NCI-H1417 treated with DMSO at 0.1 percent for 48 hours (cell line): ENCODE measurements around the gene AKAP13.

ENCODE experiments used
- DNase-seq: peaks from one replicate; lab custom pipeline; 2025; lab: John Stamatoyannopoulos, UW

The AKAP13 gene

DNA sequence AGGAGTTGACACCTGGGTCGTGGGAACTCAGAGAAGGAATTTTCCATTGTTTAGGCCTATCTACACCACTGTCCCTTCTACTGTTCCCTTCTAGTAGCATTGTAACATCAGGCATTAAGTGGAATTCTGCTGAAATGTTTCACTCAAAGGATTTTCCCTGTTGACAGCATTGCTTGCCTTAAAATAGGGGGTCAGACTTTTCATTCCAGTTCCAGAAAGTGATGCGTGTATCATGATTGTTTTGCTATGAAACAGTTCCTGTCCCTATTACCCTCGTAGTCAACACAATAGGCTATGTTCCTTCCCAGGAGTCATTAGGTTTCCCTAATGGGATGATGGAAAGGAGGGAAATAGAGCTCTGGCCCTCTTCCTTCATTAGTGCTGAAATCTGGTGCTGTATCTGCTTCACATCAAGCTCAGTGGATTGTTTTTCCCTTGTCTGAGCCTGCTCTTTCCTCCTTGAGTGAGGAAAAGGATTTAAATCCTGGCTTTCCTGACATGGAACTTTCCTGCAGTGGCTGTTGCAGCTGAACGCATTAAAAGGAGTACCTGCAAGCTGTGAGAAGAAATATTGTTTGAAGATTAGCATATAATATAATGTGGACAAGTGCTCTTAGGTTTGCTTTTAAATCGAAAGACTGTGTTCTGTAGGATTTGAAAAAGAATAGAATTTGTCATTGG, 218.5 kb downstream of the AKAP13 start:
- DNase-seq: no peak

DNA sequence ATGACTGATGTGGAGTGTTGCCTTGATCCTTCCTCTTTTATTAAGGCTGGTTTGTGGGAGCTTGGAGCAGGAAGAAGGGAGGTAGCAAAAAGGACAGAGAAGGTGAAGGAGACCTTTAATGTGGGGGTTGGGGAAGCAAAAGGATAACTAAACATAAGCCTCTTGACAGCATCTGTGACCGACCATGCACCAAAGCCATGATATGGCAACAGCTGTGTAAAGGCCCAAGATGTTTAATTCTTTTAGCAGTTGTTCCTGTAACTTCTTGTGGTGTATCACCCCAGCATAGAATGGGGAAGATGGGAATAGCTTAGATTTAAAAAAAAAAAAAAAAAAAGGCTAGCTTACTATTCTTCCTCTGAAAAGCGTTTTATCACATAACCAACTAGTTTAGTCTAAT, 219.6 kb downstream of the AKAP13 start:
- no peak for DNase-seq

DNA sequence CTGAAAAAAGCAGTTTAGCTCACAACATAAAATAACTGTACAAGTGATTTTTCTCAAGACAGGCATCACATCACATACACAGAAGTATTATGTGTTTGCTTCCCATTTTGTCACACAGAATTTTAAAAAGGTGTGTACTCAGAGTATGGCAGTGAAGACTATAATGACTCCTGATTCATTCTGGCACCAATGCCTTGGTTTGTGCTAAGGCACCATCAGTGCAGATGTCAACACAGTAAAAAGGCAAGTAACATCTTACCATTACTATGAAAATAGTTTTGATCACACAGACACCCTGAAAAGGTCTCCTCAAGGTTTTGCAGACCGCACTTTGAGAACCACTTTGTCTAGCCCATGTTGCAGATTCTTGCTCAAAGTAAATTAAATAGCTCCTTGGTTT, 222.8 kb downstream of the AKAP13 start:
- DNase-seq: no peak

DNA sequence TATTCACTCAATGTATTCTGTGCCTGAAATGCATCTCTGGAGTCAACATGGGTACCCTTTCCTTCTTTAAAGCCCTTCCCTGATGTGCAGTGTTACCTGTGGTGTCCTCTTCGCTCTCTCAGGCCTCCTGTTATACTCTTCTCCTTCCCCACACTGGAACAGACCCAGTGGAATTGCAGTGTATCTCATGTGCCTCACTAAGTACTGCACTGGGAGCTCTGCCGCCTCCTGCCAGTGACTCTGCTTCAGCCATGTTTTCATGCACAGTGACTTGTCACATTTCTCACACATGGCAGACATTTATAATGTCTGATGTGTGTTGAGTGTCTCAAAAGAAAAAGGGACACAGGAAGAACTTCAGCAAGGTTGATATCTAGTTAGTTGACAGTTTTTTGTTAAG, 223.3 kb downstream of the AKAP13 start:
- no peak for DNase-seq

DNA sequence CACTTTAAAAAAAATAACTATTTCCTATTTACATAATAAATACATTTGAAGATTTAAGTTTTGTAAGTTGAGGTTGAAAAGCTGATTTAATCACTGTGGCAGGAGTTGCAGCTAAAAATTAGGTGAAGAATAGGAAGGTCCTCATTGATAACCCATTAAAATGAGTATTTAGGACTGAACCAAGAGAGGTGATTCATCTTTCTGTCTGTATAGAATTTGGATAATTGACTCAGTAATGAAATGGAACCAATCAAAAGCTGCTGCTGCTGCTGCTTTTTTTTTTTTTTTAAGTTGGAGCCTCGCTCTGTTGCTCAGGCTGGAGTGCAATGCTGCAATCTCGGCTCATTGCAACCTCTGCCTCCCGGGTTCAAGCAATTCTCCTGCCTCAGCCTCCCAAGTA, 223.8 kb downstream of the AKAP13 start:
- no peak for DNase-seq

DNA sequence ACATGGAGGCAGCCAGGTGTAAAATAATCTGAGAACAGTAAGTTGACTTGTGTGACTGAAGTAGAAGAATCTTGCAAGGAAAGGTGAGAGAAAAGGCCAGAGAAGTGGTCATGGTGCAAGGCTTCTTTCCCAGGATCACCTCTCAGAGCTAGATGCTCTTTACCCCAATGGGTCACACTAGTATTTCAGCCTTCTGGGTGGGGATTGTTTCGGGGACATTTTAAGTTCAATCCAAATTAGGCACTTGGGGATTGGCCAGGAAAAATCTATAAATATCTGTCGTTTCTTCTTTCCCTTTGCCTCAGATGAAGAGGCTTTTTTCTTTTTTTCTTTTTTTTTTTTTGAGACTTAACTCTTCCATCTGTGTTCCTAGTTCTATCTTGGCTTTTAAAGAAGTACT, 226.3 kb downstream of the AKAP13 start:
- no peak for DNase-seq

DNA sequence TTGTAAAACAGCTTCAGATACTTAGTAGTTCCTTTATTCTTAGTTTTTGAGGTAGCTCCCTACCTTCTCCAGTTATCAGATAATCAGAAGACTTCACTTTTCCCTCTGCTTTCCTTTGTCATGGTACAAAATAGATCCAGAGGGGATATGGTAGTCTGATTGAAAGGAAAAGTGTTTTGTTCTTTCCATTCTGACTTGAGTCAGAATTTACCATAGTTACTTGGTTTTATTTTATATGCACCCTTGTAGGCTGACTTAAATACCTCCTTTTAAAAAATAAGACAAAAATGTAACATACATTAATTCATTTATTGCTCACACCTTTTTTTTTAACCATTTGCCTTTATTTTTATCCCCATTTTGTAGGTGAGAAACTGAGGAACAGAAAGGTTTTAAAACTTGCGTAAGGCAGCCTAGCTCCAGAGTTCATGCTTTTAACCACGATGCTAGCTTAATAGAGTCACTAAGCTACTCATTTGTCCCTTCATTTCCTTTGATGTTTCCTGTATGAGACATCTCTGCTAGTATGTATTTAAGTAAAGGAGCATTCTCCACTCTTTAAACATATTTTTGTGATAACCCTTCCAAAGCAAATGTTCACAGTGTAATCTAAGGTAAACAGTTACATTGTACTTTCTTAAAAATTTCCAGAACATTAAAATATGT, 226.9 kb downstream of the AKAP13 start:
- no peak for DNase-seq

DNA sequence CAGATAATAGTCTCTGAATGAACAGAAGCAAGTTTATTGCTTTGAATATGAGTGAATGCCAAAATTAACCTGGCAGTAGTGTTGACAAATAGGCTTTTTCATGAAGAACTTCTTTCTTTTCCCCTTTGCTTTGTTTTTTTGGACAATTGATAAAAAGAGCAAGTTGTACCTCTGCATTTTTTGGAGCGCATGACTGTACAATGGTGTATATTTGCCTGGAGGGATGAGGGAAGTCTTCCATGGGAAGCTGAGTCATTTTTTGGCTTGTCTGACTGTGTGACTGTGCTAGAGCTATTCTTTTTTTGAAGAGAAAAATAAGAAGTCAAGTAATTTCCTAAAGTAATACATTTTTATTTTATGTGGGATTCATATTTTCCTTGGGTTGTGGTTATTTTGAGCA, 227.4 kb downstream of the AKAP13 start:
- no peak for DNase-seq

DNA sequence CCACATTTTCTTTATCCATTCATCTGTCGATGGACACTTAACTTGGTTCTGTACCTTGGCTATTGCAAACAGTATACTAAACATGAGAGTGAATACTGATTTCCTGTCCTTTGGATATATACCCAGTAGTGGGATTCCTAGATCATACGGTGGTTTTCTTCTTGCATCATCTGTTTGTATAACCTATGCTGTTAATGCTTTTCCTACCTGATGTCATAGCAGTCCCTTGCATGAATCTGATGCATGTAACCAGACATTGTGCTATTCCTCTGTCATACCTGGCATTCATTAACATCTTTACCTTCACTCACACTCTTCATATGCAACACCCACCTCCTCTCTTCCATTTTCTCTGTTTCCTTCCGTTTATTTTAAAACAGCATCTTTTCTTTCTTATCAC, 229.1 kb downstream of the AKAP13 start:
- DNase-seq: no peak

DNA sequence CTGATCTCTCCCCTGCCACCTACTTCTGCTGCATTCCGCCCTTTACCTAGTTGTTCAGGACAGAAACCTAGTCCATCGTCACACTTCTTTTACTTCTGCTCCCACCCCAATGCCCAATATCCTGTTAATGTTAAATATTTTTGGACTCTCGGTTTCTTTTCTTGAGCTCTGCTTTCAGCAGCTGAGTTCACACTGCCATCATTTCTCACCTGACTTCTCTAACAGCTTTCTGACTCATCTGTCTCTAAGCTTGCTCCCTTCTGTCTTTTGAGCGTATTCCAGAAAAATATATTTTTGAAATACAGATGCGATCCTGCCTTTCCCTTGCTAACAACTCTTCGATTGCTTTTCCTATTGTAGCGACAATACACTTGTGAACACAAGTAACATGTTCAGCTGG, 231.0 kb downstream of the AKAP13 start:
- DNase-seq: no peak

DNA sequence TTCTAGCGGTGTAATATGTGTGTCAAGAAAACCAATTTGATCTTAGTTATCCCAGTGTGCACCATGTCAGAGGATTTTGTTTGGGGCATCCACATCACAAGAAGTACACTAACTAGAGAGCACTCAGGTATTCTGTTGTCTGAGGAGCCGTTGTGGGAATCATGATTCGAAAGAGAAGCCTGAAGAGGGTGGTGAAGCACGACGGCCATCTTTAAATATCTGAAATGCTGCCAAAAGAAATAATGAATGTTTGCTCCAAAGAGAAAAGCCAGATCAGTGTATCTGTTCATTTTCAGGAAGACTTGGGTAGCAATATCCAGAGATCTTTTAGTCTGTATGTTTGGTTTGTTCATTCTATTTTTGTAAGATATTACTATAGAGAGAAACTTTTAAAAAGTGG, 233.7 kb downstream of the AKAP13 start:
- no peak for DNase-seq

DNA sequence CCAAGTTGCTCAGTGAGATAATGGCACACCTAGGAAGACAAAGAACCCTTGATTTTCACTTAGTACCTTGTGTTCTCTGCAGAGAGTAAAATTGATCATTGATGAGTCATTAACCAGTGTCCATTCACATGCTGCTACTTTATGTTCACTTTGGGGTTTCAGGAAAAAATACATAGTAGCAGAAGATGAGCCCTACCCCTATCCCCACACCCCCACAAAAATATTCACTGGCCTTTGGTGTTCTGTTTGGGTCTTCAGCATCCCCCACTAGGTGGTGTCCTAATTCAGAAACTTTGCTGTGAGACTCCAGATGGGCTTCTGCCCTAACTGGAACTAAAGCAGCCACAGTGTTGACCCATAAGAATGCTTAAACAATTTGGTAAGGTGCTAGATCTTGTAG, 235.5 kb downstream of the AKAP13 start:
- no peak for DNase-seq

DNA sequence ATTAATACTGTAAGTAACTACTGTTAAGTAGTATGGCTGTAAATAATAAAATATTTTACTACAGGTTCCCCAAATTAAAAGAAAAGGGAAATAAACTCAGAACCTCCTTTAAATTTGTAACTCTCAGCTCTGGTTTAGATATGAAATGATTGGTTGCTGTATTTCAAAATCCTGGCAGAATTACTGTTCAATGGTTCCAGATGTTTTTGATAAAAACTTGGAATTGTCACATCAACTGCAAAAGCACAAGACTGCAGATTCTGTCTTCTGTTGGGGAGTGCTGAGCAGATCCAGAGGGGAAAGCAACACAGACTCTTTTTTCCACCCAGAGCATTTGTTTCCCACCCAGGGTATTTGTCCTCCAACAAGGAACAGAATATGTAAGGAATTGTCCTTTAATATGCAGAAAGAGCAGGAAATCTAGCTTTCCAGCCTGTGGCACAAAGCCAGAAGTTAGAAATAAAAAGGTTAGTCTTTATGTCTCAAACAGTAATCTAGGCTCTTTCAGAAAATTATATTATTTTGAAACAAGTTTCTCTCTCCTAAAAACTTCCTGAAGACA, 236.2 kb downstream of the AKAP13 start:
- DNase-seq: no peak

DNA sequence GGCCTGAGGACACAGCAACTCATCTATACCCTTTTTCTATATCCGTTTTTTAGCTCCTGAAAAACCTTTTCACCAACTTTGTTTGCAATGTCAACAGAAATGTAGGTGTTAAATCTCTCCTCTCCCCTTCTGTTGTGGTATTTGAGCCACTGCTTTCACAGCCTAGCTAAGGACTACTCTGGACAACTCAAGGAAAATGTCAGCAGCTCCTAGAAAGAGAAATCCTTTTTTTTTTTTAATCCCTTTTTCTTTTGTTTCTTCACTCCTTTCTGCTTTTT, 237.8 kb downstream of the AKAP13 start:
- DNase-seq: no peak

DNA sequence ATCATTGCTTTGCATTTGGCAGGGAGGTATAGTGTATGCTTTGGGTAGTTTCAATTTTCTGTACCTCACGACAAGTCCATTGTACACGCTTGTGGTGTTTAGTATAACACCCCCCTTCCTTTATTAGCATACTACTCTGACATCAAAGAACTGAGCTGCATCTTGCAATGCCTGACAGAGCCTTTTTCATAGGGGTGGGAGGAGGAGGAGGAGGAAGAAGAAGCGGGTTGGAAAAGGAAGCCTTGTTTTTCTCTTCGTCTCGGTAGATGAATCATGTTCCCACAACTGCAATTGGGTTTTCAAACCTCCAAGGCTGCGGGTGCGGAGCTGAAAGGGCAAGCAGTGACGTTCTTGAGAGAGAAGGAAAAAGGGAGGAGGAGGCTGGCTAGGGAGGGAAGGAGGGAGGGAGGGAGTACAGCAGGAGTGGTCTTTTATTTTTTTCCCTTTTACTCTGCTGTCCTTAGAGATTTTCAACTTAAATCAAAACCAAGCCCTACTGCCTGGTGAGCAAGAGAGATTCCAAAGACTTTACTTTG, 238.6 kb downstream of the AKAP13 start:
- no peak for DNase-seq

DNA sequence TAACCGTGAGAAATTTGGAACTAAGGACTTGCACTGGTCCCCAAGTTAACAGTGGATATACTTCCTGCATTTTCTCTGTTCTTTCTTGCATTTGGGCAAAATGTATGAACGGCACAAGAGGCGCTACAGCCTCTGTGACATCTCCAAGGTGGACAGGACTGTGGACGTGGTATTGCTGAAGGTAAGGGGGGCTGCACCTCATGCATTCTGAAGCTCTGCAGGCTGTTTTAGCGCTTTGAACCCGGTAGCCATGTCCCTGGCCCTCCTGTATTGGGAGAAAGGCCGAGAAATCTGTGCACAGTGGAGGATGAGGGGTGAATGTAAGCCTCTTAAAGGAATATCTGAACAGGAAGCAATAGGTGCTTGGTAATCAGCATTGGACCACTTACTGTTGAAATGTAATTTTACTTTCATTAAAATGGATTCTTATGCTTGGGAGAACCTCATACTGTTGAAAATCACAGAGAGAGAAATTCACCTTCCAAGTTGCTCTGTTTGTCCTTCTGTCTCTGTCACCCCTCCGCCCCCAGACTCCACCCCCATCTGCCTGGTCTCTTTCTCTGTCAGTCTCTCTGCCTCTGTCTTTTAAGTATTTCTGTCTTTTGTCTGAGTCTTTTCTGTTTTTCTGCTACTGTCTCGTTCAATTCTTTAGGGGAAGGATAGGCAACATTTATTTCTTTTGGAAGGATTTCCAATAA, 239.7 kb downstream of the AKAP13 start:
- no peak for DNase-seq

DNA sequence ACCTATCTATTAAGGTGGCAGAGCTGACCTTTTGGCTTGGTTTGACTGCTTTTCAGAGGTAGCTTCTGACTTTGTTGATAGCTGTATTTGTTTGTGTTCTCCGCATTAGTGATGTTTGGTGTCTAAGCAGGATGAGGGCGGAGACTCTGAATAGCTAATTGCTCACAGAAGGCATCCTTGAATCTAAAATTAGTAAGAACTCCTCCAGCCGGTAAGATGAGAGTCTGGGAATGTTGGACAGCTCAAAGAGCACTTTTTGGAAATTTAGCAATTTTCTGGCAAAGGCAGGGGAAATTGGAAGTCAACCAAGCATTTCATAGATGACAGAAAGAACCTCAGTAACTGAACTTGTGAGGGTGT, 240.3 kb downstream of the AKAP13 start:
- DNase-seq: no peak

DNA sequence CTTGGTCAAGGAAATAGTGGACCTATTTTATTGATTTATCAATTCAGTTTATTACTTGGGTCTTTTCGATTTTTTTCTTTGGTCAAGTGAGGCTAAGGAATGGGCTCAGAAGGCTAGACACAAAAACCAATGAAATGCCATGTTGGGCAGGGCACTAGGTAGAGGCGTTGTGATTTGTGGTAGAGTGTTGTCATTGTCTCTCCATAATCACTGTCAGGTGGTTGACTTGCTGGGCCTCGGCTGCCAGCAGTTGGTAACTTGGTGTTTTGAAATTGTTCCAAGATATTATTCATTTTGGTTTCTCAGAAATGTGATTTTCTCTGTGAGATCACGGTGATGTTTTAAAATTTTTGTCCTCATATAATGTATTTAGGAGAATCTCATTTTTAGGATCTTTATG, 240.7 kb downstream of the AKAP13 start:
- no peak for DNase-seq

DNA sequence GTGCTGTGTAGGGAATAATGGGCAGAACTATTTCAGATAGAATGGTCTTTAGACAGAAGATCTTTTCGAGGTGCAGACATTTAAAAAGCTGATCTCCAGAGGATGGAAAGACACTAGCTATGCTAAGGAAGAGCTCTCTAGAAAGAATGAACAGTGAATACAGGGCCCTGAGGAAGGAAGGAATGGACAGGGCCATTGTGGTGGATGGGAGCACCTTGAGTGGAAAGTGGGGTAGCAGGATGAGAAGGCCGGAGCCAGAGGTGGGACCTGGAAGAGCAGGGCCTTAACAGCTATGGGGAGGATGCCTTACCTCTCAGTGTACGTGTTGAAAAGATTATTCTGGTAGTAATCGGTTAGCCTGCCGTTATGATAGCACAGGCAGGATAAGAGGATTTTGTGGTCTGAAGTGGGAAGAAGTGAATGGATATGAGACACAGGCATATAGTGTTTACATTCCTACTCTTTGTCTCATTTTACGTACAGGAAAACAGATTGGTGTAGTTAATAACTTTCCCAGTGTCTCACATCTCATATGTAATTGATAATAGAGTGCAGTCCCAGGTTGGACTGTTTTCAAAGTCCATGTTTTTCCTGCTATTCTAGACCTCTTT, 241.9 kb downstream of the AKAP13 start:
- DNase-seq: no peak

DNA sequence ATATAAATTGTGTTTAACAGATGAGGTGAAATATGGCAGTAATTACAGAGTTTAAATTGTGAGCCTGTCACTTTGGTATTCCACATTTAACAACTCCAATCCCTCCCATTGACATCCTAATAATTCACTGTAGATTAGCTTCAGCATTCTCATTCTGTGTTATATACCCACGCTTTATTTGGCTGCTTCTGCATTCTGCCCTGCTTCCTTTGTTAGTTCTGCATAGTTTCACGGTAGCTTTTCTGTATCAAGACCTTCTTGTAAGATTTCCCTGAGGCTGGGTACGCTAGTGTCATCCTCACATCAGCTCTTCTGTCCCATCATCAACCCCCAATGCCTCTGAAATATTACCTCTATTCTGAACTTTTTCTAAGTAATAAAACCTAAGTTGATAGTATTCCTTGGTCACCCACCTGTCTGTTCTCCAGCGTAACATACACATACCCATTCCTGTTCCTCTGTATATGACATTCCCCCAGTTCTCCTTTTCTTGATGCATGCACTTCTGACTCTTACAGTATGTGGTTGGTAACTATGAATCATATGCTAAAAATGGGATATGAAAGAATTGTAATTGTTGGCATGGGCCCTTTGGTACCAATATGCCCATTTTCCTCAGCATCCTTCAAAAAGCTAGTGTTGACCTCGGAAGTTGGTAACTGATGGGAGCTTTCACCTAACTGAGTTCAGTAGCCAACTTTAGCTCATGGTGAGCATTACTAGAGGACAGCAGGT, 243.1 kb downstream of the AKAP13 start:
- DNase-seq: no peak

DNA sequence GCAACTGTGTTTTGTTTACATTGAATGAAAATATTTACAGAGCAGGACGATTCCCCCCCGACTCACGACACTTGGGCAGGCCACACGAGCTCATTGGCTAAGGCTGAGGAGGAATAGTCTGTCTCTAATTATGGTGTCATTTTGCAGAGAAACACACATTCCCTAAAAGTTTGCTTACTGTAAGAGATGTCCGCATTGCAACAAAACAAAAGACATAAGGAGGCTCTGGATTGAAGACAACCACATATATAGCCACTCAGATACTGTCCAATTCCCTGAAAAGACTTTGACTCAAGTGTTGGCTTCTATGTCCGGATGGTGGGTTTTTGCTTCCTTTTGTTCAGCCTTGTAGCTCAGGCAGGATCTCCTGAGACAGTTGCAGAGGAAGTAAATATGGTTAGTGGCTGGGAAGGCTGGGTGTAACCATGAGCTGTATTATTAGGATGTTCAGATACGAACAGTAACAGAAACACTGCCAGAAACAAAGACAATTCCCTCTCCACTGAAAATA, 243.9 kb downstream of the AKAP13 start:
- no peak for DNase-seq
